ENCODE results near the gene RNF213.

The RNF213 gene

GRCh38 chr17:80220054-80220735, 40.5 kb upstream of the RNF213 start, which contains the start of the genes SGSH and SLC26A11:
Gene SGSH (minus strand): TSS chr17:80220333. CDS start chr17:80220313, 20 bp downstream.
Gene SLC26A11 (plus strand): TSS chr17:80220427. CDS start chr17:80221561, 1,134 bp downstream.
- peak within 1 kb of the TSS; percentile 91 for H3K4me2 ChIP-seq (ENCODE audit: low read depth, low read length)
- no peak for TF ChIP-seq EZH2 (optimal IDR thresholded peaks at IDR 0.05; ENCODE audit: low read depth, low read length)
- TF ChIP-seq, protein P1, sequence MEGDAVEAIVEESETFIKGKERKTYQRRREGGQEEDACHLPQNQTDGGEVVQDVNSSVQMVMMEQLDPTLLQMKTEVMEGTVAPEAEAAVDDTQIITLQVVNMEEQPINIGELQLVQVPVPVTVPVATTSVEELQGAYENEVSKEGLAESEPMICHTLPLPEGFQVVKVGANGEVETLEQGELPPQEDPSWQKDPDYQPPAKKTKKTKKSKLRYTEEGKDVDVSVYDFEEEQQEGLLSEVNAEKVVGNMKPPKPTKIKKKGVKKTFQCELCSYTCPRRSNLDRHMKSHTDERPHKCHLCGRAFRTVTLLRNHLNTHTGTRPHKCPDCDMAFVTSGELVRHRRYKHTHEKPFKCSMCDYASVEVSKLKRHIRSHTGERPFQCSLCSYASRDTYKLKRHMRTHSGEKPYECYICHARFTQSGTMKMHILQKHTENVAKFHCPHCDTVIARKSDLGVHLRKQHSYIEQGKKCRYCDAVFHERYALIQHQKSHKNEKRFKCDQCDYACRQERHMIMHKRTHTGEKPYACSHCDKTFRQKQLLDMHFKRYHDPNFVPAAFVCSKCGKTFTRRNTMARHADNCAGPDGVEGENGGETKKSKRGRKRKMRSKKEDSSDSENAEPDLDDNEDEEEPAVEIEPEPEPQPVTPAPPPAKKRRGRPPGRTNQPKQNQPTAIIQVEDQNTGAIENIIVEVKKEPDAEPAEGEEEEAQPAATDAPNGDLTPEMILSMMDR (IDR thresholded peaks at IDR 0.05; ENCODE audit: low read length): no peak
- TF ChIP-seq EZH2phosphoT487 (IDR thresholded peaks at IDR 0.05; ENCODE audit: low read length): no peak
- peak within 1 kb of the TSS; percentile 87 for H3K27ac ChIP-seq (ENCODE audit: low read length)
- peak within 1 kb of the TSS; percentile 92 for H3K9ac ChIP-seq (ENCODE audit: low read length)
- peak; percentile 59 for DNase-seq
- peaks cover 32% of the 10 kb centered on the region for H3K79me2 ChIP-seq (ENCODE audit: low read length)
- H3K27me3 ChIP-seq (replicated peaks; ENCODE audit: insufficient read depth, low read length): no peaks in the 10 kb centered on the region
- H2AFZ ChIP-seq (ENCODE audit: low read length): peak within 1 kb of the TSS; percentile 89
- no peaks in the 10 kb centered on the region for H3K9me3 ChIP-seq (replicated peaks; ENCODE audit: insufficient read depth, low read length)
- H3F3A ChIP-seq (ENCODE audit: insufficient read depth, low read length): peaks cover 10% of the 10 kb centered on the region
- H3K4me1 ChIP-seq (ENCODE audit: low read length): peaks cover 7% of the 10 kb centered on the region
- peak within 1 kb of the TSS; percentile 97 for H3K4me3 ChIP-seq (ENCODE audit: low read length)
- no peaks in the 10 kb centered on the region for H3K36me3 ChIP-seq (replicated peaks; ENCODE audit: insufficient read depth, low read length)
- no peaks in the 10 kb centered on the region for H3K9me2 ChIP-seq (replicated peaks; ENCODE audit: insufficient read depth, low read length)
- no peaks in the 10 kb centered on the region for H4K20me1 ChIP-seq (ENCODE audit: insufficient read depth, low read length)

- Histone ChIP-seq H3K9me2 (replicated peaks; ENCODE audit: insufficient read depth, low read length) (no peaks in the 10 kb centered on the region), H3K9me3 (replicated peaks; ENCODE audit: insufficient read depth, low read length) (no peaks in the 10 kb centered on the region), H3F3A (ENCODE audit: insufficient read depth, low read length) (peaks cover 10% of the 10 kb centered on the region), H4K20me1 (ENCODE audit: insufficient read depth, low read length) (no peaks in the 10 kb centered on the region), H3K27ac (ENCODE audit: low read length) (no peak overlapping the region), H3K9ac (ENCODE audit: low read length) (peak overlapping the region; percentile 92; the same call in 1 of the 2 replicates), H3K36me3 (replicated peaks; ENCODE audit: insufficient read depth, low read length) (no peaks in the 10 kb centered on the region), H3K79me2 (ENCODE audit: low read length) (peaks cover 32% of the 10 kb centered on the region), H2AFZ (ENCODE audit: low read length) (peak overlapping the region; percentile 89), H3K27me3 (replicated peaks; ENCODE audit: insufficient read depth, low read length) (no peaks in the 10 kb centered on the region), H3K4me2 (ENCODE audit: low read depth, low read length) (peak overlapping the region; percentile 91; the same call in 1 of the 2 replicates), H3K4me3 (ENCODE audit: low read length) (peak overlapping the region; percentile 97), H3K4me1 (ENCODE audit: low read length) (peaks cover 7% of the 10 kb centered on the region)
- DNase-seq: no peak
- TF ChIP-seq EZH2phosphoT487 (IDR thresholded peaks at IDR 0.05; ENCODE audit: low read length): no peak
- no peak for TF ChIP-seq EZH2 (optimal IDR thresholded peaks at IDR 0.05; ENCODE audit: low read depth, low read length)
- TF ChIP-seq, protein P1 (IDR thresholded peaks at IDR 0.05; ENCODE audit: low read length): no peak
These were observed 39.9 kb upstream of the RNF213 start for GRCh38 chr17:80220736-80221215.

- H3K9ac ChIP-seq (ENCODE audit: low read length): no peak overlapping the region
- no peak for TF ChIP-seq EZH2 (optimal IDR thresholded peaks at IDR 0.05; ENCODE audit: low read depth, low read length)
- TF ChIP-seq EZH2phosphoT487 (IDR thresholded peaks at IDR 0.05; ENCODE audit: low read length): no peak
- DNase-seq: no peak
- no peak overlapping the region for H3K4me3 ChIP-seq (ENCODE audit: low read length)
- H3K27me3 ChIP-seq (replicated peaks; ENCODE audit: insufficient read depth, low read length): no peaks in the 10 kb centered on the region
- H3K4me2 ChIP-seq (ENCODE audit: low read depth, low read length): no peak overlapping the region
- no peaks in the 10 kb centered on the region for H3K9me2 ChIP-seq (replicated peaks; ENCODE audit: insufficient read depth, low read length)
- H3K27ac ChIP-seq (ENCODE audit: low read length): no peak overlapping the region
- H3K9me3 ChIP-seq (replicated peaks; ENCODE audit: insufficient read depth, low read length): no peaks in the 10 kb centered on the region
- peaks cover 32% of the 10 kb centered on the region for H3K79me2 ChIP-seq (ENCODE audit: low read length)
- no peak overlapping the region for H2AFZ ChIP-seq (ENCODE audit: low read length)
- no peaks in the 10 kb centered on the region for H4K20me1 ChIP-seq (ENCODE audit: insufficient read depth, low read length)
- H3K36me3 ChIP-seq (replicated peaks; ENCODE audit: insufficient read depth, low read length): no peaks in the 10 kb centered on the region
- H3K4me1 ChIP-seq (ENCODE audit: low read length): peaks cover 7% of the 10 kb centered on the region
- H3F3A ChIP-seq (ENCODE audit: insufficient read depth, low read length): peaks cover 10% of the 10 kb centered on the region
These were observed 39.1 kb upstream of the RNF213 start for GRCh38 chr17:80221351-80222105.
